Thymus (tissue), 11 donors: ENCODE results near the gene TEPSIN. TPM values are rescaled to one million over a fixed set of nuclear protein-coding genes. Genes with fewer than 3 reads are reported as not detected.

ENCODE experiments used
- DNase-seq, 9 donors: peaks; one replicate each; pipeline ENCODE4 v3.0.0-alpha.2; 2013; ENCODE audit warnings: low spot score in 9 of 9, low read depth in 6 of 9, missing footprints in 1 of 9
- H3K27ac ChIP-seq, 2 donors: one replicate each; pipeline ENCODE4 v1.5.1; 2013; ENCODE audit warnings: control low read depth in 1 of 2, low read depth in 1 of 2, low read length in 1 of 2, mild to moderate bottlenecking in 1 of 2, moderate library complexity in 1 of 2
- H3K27me3 ChIP-seq, 2 donors: one replicate each; pipeline ENCODE4 v1.5.1; 2013; ENCODE audit warnings: low read length in 1 of 2; ENCODE audit not compliant: control insufficient read depth in 2 of 2, insufficient read depth in 1 of 2
- H3K36me3 ChIP-seq, 2 donors: one replicate each; pipeline ENCODE4 v1.5.1; 2013; ENCODE audit warnings: low read length in 1 of 2, mild to moderate bottlenecking in 1 of 2, moderate library complexity in 1 of 2; ENCODE audit not compliant: control insufficient read depth in 2 of 2, insufficient read depth in 2 of 2
- H3K4me1 ChIP-seq, 2 donors: one replicate each; pipeline ENCODE4 v1.5.1; 2013; ENCODE audit warnings: low read length in 2 of 2; ENCODE audit not compliant: control insufficient read depth in 2 of 2, insufficient read depth in 2 of 2
- H3K4me3 ChIP-seq, 2 donors: one replicate each; pipeline ENCODE4 v1.5.1; 2013; ENCODE audit warnings: low read length in 2 of 2, control low read depth in 1 of 2, mild to moderate bottlenecking in 1 of 2
- H3K9me3 ChIP-seq, 2 donors: one replicate each; pipeline ENCODE4 v1.5.1; 2013; ENCODE audit warnings: low read length in 1 of 2, mild to moderate bottlenecking in 1 of 2; ENCODE audit not compliant: control insufficient read depth in 2 of 2, insufficient read depth in 1 of 2
- WGBS: extraction: QIAGEN DNeasy Blood & Tissue Kit; methylation state at CpG from one replicate; pipeline ENCODE4 v1.1.7; 2013; 5-methylcytosine and 5-hydroxymethylcytosine counted together
- polyA plus RNA-seq: library from polyadenylated mRNA; stranded (reverse); fragments of 200-250 nt; gene quantifications from one replicate; pipeline ENCODE4 v1.2.3, GENCODE V29; 2013
- total RNA-seq: library from RNA; stranded (reverse); fragments of 120-200 nt; gene quantifications from one replicate; pipeline ENCODE4 v1.2.4, GENCODE V29; 2013
- donor health status: healthy.

The TEPSIN gene
- total and polyA plus RNA-seq, 2 donors: 13.3 to 85.3 TPM

GRCh38 chr17:81200695-81201580 is 37.9 kb downstream of the TEPSIN start:
- Histone ChIP-seq H3K27me3 (no peaks in the 10 kb centered on the region), H3K4me3 (no peak overlapping the region), H3K27ac (no peak overlapping the region), H3K4me1 (no peaks in the 10 kb centered on the region), H3K36me3 (peaks cover 33 to 54% of the 10 kb centered on the region in 2 donors), H3K9me3 (peaks cover 0 to 9% of the 10 kb centered on the region in 2 donors)
- WGBS: 89% methylated on average over 27 of the region's 27 CpGs
- DNase-seq: peak in 2 of 9 donors; percentile 32 to 40

- H3K9me3 ChIP-seq: peaks cover 0 to 9% of the 10 kb centered on the region in 2 donors
- H3K27ac ChIP-seq: no peak overlapping the region
- 96% methylated on average over 18 of the region's 18 CpGs for WGBS
- H3K4me3 ChIP-seq: no peak overlapping the region
- no peak for DNase-seq
- H3K4me1 ChIP-seq: no peaks in the 10 kb centered on the region
- H3K27me3 ChIP-seq: no peaks in the 10 kb centered on the region
- peaks cover 37 to 62% of the 10 kb centered on the region in 2 donors for H3K36me3 ChIP-seq
These were observed 38.7 kb downstream of the TEPSIN start for GRCh38 chr17:81200201-81200600.

- DNase-seq: no peak
- H3K36me3 ChIP-seq: peaks cover 41 to 69% of the 10 kb centered on the region in 2 donors
- H3K9me3 ChIP-seq: peaks cover 0 to 3% of the 10 kb centered on the region in 2 donors
- H3K4me1 ChIP-seq: no peaks in the 10 kb centered on the region
- H3K27ac ChIP-seq: no peak overlapping the region
- H3K27me3 ChIP-seq: no peaks in the 10 kb centered on the region
- 99% methylated on average over 18 of the region's 18 CpGs for WGBS
- no peak overlapping the region for H3K4me3 ChIP-seq
These were observed 39.4 kb downstream of the TEPSIN start for GRCh38 chr17:81199482-81199830.

GRCh38 chr17:81198826-81199481 is 39.9 kb downstream of the TEPSIN start:
- H3K27ac ChIP-seq: no peak overlapping the region
- no peaks in the 10 kb centered on the region for H3K4me1 ChIP-seq
- WGBS: 97% methylated on average over 22 of the region's 22 CpGs
- no peak for DNase-seq
- H3K36me3 ChIP-seq: peaks cover 41 to 74% of the 10 kb centered on the region in 2 donors
- no peaks in the 10 kb centered on the region for H3K9me3 ChIP-seq
- no peak overlapping the region for H3K4me3 ChIP-seq
- no peaks in the 10 kb centered on the region for H3K27me3 ChIP-seq

GRCh38 chr17:81197831-81198490 is 40.9 kb downstream of the TEPSIN start:
- 95% methylated on average over 21 of the region's 21 CpGs for WGBS
- no peak overlapping the region for H3K4me3 ChIP-seq
- no peak overlapping the region for H3K27ac ChIP-seq
- peaks cover 37 to 76% of the 10 kb centered on the region in 2 donors for H3K36me3 ChIP-seq
- no peaks in the 10 kb centered on the region for H3K4me1 ChIP-seq
- no peaks in the 10 kb centered on the region for H3K27me3 ChIP-seq
- H3K9me3 ChIP-seq: no peaks in the 10 kb centered on the region
- no peak for DNase-seq

- Histone ChIP-seq H3K4me1 (no peaks in the 10 kb centered on the region), H3K4me3 (no peak overlapping the region)
These were observed 41.5 kb downstream of the TEPSIN start for GRCh38 chr17:81197409-81197795.

GRCh38 chr17:81196505-81197408 is 42.1 kb downstream of the TEPSIN start:
- WGBS: 93% methylated on average over 45 of the region's 45 CpGs

More at GRCh38 chr17:81197409-81197795, 41.5 kb downstream of the TEPSIN start:
- no peak for DNase-seq
- peaks cover 37 to 75% of the 10 kb centered on the region in 2 donors for H3K36me3 ChIP-seq
- no peaks in the 10 kb centered on the region for H3K9me3 ChIP-seq
- H3K27ac ChIP-seq: no peak overlapping the region
- H3K27me3 ChIP-seq: no peaks in the 10 kb centered on the region
- WGBS: 91% methylated on average over 14 of the region's 14 CpGs

GRCh38 chr17:81195941-81196495 is 42.8 kb downstream of the TEPSIN start:
- H3K4me1 ChIP-seq: no peaks in the 10 kb centered on the region
- H3K9me3 ChIP-seq: no peaks in the 10 kb centered on the region
- no peak overlapping the region for H3K27ac ChIP-seq
- no peak overlapping the region for H3K4me3 ChIP-seq
- no peaks in the 10 kb centered on the region for H3K27me3 ChIP-seq
- H3K36me3 ChIP-seq: peaks cover 34 to 80% of the 10 kb centered on the region in 2 donors
- DNase-seq: no peak
- 93% methylated on average over 14 of the region's 14 CpGs for WGBS

More at GRCh38 chr17:81196505-81197408, 42.1 kb downstream of the TEPSIN start:
- Histone ChIP-seq H3K4me1 (no peaks in the 10 kb centered on the region), H3K4me3 (no peak overlapping the region), H3K27ac (no peak overlapping the region), H3K27me3 (no peaks in the 10 kb centered on the region), H3K9me3 (no peaks in the 10 kb centered on the region), H3K36me3 (peaks cover 37 to 77% of the 10 kb centered on the region in 2 donors)
- DNase-seq: no peak
